GM19351 (cell line): ENCODE measurements around the gene PKD2.
A peak's percentile ranks its signal among the peaks of the same experiment; 100 is the strongest.

Source experiments
- ATAC-seq: cut with Tn5 transposase; IDR thresholded peaks from one replicate; pipeline ENCODE4 v1.9.1; 2021; ENCODE audit warnings: mild to moderate bottlenecking, moderate library complexity; ENCODE audit not compliant: unreplicated experiment

The PKD2 gene

DNA sequence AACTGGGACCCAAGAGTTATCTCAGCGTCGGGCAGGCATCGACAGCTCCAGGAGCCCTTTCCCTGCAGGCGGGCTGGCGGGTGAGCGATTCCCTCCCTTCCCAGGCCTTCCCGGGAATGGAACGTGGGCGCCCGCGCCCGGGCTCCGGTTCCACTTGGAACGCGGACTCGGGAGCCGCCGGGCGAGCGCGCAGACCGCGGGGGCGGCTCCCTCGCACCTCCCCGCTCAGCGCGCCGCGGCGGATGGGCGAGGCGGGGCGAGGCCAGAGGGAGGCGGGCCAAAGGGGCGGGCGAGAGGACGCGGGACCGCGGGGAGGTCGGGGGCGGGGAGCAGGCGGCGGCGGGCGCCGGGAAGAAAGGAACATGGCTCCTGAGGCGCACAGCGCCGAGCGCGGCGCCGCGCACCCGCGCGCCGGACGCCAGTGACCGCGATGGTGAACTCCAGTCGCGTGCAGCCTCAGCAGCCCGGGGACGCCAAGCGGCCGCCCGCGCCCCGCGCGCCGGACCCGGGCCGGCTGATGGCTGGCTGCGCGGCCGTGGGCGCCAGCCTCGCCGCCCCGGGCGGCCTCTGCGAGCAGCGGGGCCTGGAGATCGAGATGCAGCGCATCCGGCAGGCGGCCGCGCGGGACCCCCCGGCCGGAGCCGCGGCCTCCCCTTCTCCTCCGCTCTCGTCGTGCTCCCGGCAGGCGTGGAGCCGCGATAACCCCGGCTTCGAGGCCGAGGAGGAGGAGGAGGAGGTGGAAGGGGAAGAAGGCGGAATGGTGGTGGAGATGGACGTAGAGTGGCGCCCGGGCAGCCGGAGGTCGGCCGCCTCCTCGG lies at the start of gene PKD2:
PKD2 (plus strand) TSS at position 332 of the 818 bp plus-strand sequence; CDS start at position 431, 99 bp downstream.
- ATAC-seq: peak; percentile 82

DNA sequence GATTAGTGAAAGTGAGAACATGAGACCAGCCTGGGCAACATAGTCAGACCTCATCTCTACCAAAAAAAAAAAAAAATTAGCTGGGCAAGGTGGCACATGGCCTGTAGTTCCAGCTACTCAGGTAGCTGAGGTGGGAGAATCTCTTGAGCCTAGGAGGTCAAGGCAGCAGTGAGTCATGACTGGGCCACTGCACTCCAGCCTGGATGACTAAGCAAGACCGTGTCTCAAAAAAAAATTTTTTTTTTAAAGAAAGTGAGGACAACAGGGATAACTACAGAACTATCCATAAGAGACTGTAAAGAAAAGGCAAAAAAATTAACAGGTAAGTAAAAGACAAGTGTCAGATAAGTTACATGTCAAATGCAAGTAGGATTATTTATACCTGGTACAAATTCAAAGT lies 45.4 kb upstream of the PKD2 start:
- ATAC-seq: no peak

DNA sequence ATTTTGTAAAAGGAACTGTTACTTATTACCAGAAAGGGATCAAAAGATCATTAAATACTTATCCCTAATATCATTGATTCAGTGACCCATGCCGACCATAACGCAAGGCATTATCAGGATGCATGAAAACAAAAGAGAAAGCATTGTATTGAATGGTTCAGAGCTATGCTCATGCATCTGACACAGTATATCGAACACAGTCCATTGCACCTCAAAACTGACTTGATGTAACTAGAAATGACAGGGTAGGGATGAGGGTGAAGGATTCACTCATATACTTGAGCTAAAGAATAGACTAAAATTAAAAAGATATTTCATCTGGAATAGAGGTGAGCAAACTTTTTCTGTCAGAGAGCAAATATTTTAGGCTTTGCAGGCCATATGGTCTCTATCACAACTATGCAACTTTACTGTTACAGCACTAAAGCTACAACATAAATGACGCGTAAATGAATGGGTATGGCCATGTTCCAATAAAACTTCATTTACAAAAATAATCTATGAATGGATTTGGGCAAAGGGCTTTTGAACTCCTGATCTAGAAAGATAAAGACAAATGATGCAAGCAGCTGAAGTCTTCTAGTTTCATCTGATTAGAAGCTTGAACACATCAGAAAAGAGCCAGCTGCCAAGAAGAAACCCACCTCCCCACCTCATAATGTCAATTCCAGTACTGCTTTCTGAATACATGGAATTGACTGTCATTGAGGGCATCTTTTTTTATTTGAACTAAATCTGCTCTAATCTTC lies 44.9 kb upstream of the PKD2 start:
- ATAC-seq: no peak

DNA sequence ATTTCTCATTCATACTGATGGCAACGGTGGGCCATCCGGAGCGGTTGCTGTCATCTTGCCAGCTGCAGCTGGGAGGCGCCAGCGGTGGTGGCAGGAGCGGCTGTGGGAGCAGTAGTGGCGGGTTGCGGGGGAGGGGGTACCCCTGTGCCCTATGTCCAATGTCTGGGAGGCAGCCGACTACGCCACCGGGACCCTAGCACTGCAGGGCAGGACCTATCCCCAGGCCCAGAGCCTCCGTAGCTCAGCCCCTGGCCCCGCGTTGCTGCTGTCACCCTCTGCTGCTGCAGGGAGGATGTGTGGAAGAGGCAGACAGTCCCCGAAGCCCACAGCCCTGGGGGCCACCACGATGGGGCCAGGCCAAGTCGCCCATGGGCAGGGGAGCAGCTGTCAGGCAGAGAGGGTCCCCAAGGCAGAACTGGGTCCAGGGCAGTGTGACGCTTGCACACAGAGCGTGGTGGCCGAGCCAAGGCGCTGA lies 41.9 kb upstream of the PKD2 start:
- ATAC-seq: no peak

DNA sequence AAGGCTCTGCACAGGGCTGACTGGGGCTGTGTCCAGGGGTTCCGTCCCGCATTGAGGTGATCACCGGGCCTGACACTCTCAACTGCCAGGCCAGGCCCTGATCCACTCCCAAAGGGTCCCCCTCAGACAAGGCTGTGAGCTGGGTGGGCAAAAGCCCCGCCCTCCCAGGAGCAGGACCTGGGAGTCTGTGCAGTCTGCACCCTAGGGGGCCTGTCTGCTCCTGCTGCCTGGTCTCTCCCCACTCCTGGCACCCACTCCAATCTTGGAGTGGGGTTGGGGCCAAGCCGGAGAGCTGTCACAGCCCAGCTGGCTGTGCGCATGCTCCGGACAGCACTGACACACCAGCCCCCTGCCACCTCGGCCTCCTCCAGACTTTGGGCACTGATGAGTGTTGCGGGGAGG lies 41.3 kb upstream of the PKD2 start:
- no peak for ATAC-seq

DNA sequence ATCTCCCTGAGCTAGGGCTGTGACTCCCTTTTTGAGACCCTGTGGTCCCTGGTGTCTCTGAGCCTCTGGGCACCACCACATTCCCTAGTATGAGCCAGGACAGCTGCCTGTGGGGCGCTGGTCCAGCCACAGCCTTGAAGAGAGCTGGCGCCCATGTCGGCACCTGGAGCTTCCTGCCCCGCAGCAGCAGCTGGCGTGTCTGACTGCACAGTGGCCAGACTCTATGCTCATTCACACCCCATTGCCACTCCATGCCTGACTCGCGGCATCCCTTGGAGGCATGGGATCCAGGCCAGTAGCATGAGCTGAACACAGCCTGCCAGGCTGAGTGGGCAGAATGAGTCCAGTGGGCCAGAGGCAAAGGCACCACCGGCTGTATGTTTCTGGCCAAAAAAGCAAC lies 40.2 kb upstream of the PKD2 start:
- ATAC-seq: no peak

DNA sequence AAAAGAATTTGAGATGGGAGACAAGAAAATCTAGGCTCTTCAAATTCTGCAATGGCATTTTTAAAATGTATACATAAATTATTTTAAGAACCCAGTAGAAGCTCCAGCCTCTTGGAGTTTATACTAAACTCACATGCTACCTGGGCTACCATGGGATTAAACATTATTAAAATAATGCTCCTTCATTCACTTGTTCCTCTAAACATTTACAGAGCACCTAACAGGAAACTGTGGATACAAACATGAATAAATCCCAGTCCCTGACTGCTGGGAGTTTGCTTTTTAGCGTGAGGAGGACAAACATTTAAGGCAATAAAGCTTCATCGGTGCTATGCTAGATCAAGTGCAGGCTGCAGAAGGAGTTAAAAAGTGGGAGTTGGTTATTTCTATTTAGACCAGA lies 37.3 kb upstream of the PKD2 start:
- no peak for ATAC-seq

DNA sequence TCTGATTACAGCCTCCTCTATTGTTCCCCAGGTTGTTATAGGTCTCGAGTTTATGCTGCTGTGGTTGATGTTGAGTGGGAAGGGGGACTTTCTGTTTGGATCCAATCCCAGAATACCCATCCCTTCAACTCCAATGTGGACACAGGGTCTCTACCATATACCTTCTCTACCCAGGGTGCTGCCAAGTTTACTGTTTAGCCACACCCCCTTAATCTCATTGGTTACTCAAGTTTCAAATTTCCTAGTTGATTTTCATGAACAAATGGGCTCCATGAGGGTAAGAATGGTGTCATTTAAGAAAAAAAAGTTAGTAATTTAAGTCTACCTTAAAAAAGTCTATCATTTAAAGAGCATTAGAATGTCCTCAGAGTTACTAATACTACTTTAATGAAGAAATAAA lies 35.6 kb upstream of the PKD2 start:
- no peak for ATAC-seq

DNA sequence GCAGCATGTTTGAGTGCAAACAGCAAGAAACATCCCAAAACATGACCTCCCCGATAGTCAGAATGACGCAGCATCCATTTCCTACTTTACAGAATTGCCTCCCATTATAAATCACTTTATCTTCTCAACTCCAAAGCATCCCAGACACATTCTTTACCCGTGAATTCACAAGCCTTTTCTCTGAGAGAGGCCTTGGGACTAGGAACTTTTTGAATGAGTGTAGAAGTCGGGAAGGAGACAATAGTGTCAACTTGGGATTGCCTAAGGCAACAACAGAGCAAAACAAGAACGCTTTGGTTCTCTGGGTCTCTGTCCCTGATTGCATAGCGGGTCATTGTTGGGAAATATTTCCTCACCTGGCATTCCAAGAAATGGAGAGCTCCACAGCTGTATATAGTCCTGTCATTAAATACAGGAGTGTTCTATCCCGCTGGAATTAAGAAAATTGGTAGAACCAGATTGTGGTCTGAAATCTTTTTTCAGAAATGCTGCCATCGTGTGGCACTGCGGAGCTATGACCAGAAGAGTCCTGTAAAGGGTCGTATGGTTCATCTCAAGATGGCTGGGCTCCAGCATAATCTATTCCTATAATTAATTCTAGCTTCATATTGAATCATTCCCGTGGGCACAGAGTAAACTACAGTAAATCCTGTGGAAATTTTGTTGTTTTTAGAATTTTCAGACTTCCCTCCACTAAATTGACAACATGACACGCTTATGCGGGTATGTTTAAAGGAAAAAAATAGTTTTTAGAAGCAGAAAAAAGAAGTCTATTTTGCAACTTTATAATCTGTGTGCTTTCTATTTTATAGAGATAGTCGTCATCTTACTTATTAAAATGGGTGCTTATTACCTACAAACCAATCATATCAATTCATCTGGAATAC lies 33.9 kb upstream of the PKD2 start:
- peak; percentile 91 for ATAC-seq

DNA sequence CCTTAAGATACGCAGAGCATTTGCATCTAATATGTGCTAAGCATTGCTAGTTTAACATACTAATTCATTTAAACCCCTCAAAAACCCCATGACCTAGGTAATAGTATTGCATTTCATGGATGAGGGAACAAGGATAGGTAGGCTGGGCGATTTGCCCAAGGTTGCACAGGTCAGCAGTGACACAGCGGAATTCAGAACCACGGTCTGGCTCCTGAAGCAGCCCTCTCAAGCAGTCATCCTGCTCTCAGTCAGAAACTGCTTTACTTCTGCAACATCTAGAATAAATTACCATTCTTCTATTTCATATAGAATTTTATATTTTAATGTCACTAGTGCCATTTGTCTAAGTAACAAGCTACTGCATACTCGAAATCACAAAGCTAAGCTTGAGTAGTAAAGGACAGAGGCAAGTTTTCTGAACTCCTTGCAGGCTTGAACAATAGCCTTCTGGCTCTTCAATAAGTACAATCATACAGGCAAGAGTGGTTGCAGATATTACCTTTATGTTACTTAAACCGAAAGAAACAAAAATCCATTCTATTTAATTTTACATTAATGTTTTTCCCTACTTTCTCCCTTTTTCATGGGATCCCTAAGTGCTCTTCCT lies 32.5 kb upstream of the PKD2 start:
- ATAC-seq: no peak

DNA sequence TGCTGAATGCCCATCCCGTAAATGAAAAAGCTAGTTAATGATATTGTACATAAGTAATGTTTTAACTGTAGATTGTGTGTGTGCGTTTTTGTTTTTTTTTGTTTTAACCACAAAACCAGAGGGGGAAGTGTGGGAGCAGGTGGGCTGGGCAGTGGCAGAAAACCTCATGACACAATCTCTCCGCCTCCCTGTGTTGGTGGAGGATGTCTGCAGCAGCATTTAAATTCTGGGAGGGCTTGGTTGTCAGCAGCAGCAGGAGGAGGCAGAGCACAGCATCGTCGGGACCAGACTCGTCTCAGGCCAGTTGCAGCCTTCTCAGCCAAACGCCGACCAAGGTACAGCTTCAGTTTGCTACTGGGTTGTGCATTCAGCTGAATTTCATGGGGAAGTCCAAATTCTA lies 32.0 kb upstream of the PKD2 start, which contains the start of gene SPP1:
SPP1 (plus strand) TSS at position 249 of the 400 bp plus-strand sequence. CDS start 1,182 bp downstream, outside the sequence.
- ATAC-seq: no peak

DNA sequence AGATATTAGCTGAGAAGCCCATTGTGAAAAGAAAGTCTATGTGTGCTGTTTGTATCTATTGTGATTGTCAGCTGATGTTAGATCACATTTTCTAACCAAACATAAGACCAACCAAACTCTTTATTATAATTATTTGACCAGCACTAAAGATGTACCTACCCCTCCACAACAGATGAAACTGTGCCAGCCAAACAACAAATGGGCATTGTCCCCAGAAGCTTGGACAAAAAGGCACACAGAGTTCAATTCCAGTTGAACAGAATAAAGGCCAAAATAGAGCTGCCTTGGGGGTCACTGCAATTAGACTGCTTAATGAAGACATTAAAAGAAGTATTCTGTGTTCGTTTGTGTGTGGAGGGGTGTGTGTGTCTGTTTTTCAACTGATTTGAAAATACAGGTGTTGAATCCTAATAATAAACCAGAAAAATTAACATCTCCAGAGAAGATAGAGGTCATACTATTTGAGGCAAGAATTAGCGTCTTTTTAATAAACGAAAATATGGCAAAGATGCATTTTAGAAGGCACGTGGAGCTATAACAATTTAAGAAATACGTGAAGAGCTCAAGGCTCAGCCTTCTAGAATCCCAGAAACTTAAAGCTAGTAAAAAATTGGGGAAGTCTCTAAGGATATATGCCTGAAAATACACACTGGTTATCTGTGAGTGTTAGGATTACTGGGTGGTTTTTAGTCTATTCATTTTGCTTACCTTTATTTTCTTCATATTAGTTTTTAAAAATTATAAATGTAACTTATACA lies 29.7 kb upstream of the PKD2 start:
- ATAC-seq: no peak

DNA sequence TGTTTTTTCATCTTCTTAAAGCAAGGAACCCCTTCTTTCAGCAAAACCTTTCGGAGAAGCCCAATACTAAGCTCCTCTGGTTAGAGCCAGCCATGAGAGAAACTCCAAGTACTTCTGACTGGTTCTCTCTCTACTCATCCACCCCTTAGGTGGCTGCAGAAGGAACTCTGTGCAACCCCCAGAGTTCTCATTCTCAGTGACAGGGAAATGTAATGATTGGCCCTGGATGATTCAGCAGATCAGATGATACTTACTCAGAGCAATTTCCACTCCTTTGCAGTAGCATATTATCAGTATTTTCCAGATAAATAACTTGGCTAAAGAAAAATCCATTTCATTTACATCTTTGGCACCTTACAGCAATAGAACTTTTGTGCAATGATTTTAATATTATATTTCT lies 28.8 kb upstream of the PKD2 start:
- ATAC-seq: no peak

DNA sequence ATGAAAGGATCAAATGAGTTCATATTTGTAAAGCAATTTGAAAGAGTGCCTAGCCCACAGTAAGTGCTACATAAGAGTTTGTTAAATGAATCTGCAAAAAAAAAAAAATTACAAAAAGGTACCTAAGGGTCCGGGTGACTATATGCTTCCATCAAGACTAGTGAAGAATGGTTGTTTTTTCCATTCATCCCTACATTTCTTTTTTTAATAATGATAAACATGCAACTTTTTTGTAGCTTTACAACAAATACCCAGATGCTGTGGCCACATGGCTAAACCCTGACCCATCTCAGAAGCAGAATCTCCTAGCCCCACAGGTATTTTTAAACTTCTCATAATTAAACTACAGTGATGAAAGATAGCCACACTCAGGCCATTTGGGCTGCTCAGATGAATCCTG lies 27.6 kb upstream of the PKD2 start:
- ATAC-seq: no peak

DNA sequence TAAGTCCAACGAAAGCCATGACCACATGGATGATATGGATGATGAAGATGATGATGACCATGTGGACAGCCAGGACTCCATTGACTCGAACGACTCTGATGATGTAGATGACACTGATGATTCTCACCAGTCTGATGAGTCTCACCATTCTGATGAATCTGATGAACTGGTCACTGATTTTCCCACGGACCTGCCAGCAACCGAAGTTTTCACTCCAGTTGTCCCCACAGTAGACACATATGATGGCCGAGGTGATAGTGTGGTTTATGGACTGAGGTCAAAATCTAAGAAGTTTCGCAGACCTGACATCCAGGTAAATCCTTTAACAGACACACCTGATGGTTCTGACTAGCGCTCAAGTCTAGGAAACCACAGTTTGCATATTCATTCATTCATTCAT lies 25.9 kb upstream of the PKD2 start:
- no peak for ATAC-seq

DNA sequence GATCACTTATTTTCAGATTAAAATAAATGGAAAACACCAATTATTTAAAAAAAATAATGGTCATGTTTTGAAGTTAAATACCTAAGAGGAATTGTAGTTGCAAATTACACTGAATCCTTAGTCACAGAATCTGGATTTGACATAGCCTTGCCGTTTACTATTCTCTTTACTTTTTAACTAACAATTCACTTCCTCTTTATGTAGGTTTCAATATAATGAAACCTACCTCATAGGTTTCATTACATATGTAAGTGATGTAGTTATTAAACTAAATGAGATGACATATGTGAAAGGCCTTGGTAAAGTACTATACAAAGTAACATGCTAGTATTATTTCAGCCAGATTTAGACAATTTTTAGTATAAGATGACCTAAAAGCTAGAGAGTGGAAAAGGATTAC lies 25.4 kb upstream of the PKD2 start:
- peak; percentile 51 for ATAC-seq

DNA sequence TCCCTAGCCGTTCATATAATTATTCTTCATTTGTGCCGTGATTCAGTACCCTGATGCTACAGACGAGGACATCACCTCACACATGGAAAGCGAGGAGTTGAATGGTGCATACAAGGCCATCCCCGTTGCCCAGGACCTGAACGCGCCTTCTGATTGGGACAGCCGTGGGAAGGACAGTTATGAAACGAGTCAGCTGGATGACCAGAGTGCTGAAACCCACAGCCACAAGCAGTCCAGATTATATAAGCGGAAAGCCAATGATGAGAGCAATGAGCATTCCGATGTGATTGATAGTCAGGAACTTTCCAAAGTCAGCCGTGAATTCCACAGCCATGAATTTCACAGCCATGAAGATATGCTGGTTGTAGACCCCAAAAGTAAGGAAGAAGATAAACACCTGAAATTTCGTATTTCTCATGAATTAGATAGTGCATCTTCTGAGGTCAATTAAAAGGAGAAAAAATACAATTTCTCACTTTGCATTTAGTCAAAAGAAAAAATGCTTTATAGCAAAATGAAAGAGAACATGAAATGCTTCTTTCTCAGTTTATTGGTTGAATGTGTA lies 24.9 kb upstream of the PKD2 start:
- ATAC-seq: no peak

DNA sequence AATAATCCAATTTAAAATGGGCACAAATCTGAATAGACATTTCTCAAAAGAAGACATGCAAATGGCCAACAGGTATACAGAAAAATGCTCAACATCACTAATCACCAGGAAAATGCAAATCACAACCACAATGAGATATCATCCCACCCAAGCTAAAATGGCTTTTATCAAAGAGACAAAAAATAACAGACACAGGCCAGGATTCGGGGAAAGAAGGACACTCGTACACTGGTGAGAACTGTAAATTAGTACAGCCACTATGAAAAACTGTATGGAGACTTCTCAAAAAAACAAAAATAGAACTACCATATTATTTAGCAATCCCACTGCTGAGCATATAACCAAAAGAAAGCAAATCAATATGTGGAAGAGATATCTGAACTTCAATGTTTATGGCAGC lies 23.4 kb upstream of the PKD2 start:
- no peak for ATAC-seq

DNA sequence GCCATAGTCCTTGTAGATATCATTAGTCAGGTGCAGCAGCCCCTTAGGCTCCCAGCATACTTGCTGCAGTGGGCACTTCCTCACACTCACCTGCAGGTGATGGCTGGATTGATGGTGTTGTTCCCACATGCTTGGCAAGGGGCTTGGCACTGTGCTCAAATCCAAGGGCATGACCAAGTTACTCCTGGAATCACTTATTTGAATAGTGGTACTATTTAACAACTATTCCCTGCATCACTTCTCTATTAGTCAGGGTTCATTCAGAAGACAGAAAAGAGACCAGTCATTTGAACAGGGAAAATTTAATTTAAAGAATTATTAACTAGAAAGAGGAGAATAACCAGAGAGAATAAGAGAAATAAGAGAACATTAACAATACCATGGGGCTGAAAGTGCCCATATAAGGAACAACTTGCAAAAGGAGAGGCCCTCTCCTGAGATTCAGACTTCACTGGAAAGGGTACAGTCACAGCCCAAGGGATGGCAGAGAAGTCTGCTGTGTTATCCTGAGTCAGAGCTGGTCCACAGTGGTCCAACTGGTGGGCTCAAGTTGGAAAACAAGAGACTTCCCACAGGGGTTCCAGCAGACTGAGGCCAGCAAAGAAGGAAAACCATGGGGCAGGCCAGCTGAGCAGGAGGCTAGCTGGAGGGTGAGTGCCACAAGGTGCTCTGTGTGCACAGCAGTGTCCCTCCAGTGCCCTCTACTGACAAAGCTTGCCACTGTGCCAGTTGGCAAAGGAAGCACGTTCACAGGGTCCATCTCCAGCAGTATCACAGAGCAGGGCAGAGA lies 22.1 kb upstream of the PKD2 start:
- peak; percentile 70 for ATAC-seq
